Measurements from ENCODE around the gene GJC2.
A peak's percentile ranks its signal among the peaks of the same experiment; 100 is the strongest.

Gene GJC2

GRCh38 chr1:228102791-228103620 lies 46.7 kb upstream of the GJC2 start, which contains the start of gene C1orf35:
Gene C1orf35 (minus strand): TSS chr1:228103325. CDS start chr1:228103227, 98 bp downstream.
- peak within 1 kb of the TSS; percentile 61 for H3K9ac ChIP-seq (ENCODE audit: low read length)
- peak within 1 kb of the TSS; percentile 35 for H2AK5ac ChIP-seq (ENCODE audit: low read length)
- H2BK12ac ChIP-seq (ENCODE audit: low read length), result no peak within 1 kb of the TSS
- H3K79me1 ChIP-seq (ENCODE audit: low read length), result peaks cover 11% of the 10 kb centered on the region
- H4K12ac ChIP-seq (ENCODE audit: low read depth, low read length), result peak within 1 kb of the TSS; percentile 88
- peaks cover 7% of the 10 kb centered on the region for H3K79me2 ChIP-seq (ENCODE audit: control insufficient read depth, insufficient read depth, low read length, poor library complexity)
- H3K4ac ChIP-seq (ENCODE audit: low read depth, low read length), result peak within 1 kb of the TSS; percentile 55
- no peaks in the 10 kb centered on the region for H3K27me3 ChIP-seq (ENCODE audit: insufficient read depth, low read length)
- peaks cover 10 to 11% of the 10 kb centered on the region in 2 experiments for H3K4me1 ChIP-seq (ENCODE audit: control insufficient read depth in 1 of 2, insufficient read depth in 2 of 2, low read length in 2 of 2)
- peak within 1 kb of the TSS; percentile 83 for H3K14ac ChIP-seq (ENCODE audit: low read length)
- peaks cover 46 to 47% of the 10 kb centered on the region in 2 experiments for H3K36me3 ChIP-seq (ENCODE audit: control insufficient read depth in 1 of 2, insufficient read depth in 2 of 2, low read length in 2 of 2)
- H3K23ac ChIP-seq (ENCODE audit: low read length), result no peak within 1 kb of the TSS
- peaks cover 2% of the 10 kb centered on the region for H3K9me3 ChIP-seq (ENCODE audit: insufficient read depth, low read depth, low read length)
- peak within 1 kb of the TSS; percentile 87 for H2AFZ ChIP-seq (ENCODE audit: insufficient read depth, low read length, poor library complexity)
- peak within 1 kb of the TSS; percentile 90 for H4K8ac ChIP-seq (ENCODE audit: low read depth, low read length)
- peak within 1 kb of the TSS; percentile 49 for H2BK120ac ChIP-seq (ENCODE audit: insufficient read depth, low read length, poor library complexity)
- H4K91ac ChIP-seq (ENCODE audit: low read depth, low read length), result peak within 1 kb of the TSS; percentile 82
- peak within 1 kb of the TSS; percentile 57 for H3K27ac ChIP-seq (ENCODE audit: low read depth, low read length)
- DNase-seq, result peak; percentile 94 to 97
- H3K4me2 ChIP-seq (ENCODE audit: low read length), result peak within 1 kb of the TSS; percentile 81
- peak within 1 kb of the TSS; percentile 98 for H3K4me3 ChIP-seq (ENCODE audit: low read depth, low read length)
- H3K18ac ChIP-seq (ENCODE audit: low read length), result peak within 1 kb of the TSS; percentile 49
- WGBS (ENCODE audit: extremely low coverage, insufficient coverage, insufficient read length), result no CpG with 5 or more reads among the region's 104 CpGs
- H2BK5ac ChIP-seq (ENCODE audit: low read depth, low read length, poor library complexity), result peak within 1 kb of the TSS; percentile 69

- Histone ChIP-seq H3K79me1 (ENCODE audit: low read length) (peaks cover 19% of the 10 kb centered on the region), H3K4ac (ENCODE audit: low read depth, low read length) (no peak overlapping the region), H2AFZ (ENCODE audit: insufficient read depth, low read length, poor library complexity) (no peak overlapping the region), H2BK120ac (ENCODE audit: insufficient read depth, low read length, poor library complexity) (no peak overlapping the region), H3K79me2 (ENCODE audit: control insufficient read depth, insufficient read depth, low read length, poor library complexity) (peaks cover 15% of the 10 kb centered on the region), H3K36me3 (ENCODE audit: control insufficient read depth in 1 of 2, insufficient read depth in 2 of 2, low read length in 2 of 2) (peaks cover 31% of the 10 kb centered on the region in 2 experiments), H3K27ac (ENCODE audit: low read depth, low read length) (no peak overlapping the region), H3K4me1 (ENCODE audit: control insufficient read depth in 1 of 2, insufficient read depth in 2 of 2, low read length in 2 of 2) (peaks cover 14 to 15% of the 10 kb centered on the region in 2 experiments), H4K12ac (ENCODE audit: low read depth, low read length) (no peak overlapping the region), H3K4me3 (ENCODE audit: low read depth, low read length) (no peak overlapping the region), H3K18ac (ENCODE audit: low read length) (no peak overlapping the region), H3K9me3 (ENCODE audit: insufficient read depth, low read depth, low read length) (peaks cover 2% of the 10 kb centered on the region), H2BK5ac (ENCODE audit: low read depth, low read length, poor library complexity) (no peak overlapping the region), H3K27me3 (ENCODE audit: insufficient read depth, low read length) (no peaks in the 10 kb centered on the region), H2BK12ac (ENCODE audit: low read length) (no peak overlapping the region), H2AK5ac (ENCODE audit: low read length) (no peak overlapping the region), H4K8ac (ENCODE audit: low read depth, low read length) (no peak overlapping the region), H4K91ac (ENCODE audit: low read depth, low read length) (no peak overlapping the region), H3K4me2 (ENCODE audit: low read length) (no peak overlapping the region), H3K14ac (ENCODE audit: low read length) (no peak overlapping the region), H3K9ac (ENCODE audit: low read length) (no peak overlapping the region), H3K23ac (ENCODE audit: low read length) (no peak overlapping the region)
- no peak for DNase-seq
- no CpG with 5 or more reads among the region's 7 CpGs for WGBS (ENCODE audit: extremely low coverage, insufficient coverage, insufficient read length)
These were observed 45.0 kb upstream of the GJC2 start for GRCh38 chr1:228104526-228105269.

- Histone ChIP-seq H4K91ac (ENCODE audit: low read depth, low read length) (no peak overlapping the region), H3K4ac (ENCODE audit: low read depth, low read length) (no peak overlapping the region), H3K36me3 (ENCODE audit: control insufficient read depth in 1 of 2, insufficient read depth in 2 of 2, low read length in 2 of 2) (peaks cover 25 to 26% of the 10 kb centered on the region in 2 experiments), H4K12ac (ENCODE audit: low read depth, low read length) (no peak overlapping the region), H3K79me2 (ENCODE audit: control insufficient read depth, insufficient read depth, low read length, poor library complexity) (peaks cover 16% of the 10 kb centered on the region), H3K4me1 (ENCODE audit: control insufficient read depth in 1 of 2, insufficient read depth in 2 of 2, low read length in 2 of 2) (peaks cover 17 to 21% of the 10 kb centered on the region in 2 experiments), H3K9me3 (ENCODE audit: insufficient read depth, low read depth, low read length) (peaks cover 2% of the 10 kb centered on the region), H2AFZ (ENCODE audit: insufficient read depth, low read length, poor library complexity) (no peak overlapping the region), H3K4me2 (ENCODE audit: low read length) (no peak overlapping the region), H2BK5ac (ENCODE audit: low read depth, low read length, poor library complexity) (no peak overlapping the region), H3K18ac (ENCODE audit: low read length) (no peak overlapping the region), H3K4me3 (ENCODE audit: low read depth, low read length) (no peak overlapping the region), H2BK120ac (ENCODE audit: insufficient read depth, low read length, poor library complexity) (no peak overlapping the region), H3K9ac (ENCODE audit: low read length) (no peak overlapping the region), H3K27ac (ENCODE audit: low read depth, low read length) (no peak overlapping the region), H3K27me3 (ENCODE audit: insufficient read depth, low read length) (no peaks in the 10 kb centered on the region), H3K79me1 (ENCODE audit: low read length) (peaks cover 22% of the 10 kb centered on the region), H3K14ac (ENCODE audit: low read length) (no peak overlapping the region), H2AK5ac (ENCODE audit: low read length) (no peak overlapping the region), H4K8ac (ENCODE audit: low read depth, low read length) (no peak overlapping the region), H3K23ac (ENCODE audit: low read length) (no peak overlapping the region), H2BK12ac (ENCODE audit: low read length) (no peak overlapping the region)
- DNase-seq, result no peak
- WGBS (ENCODE audit: extremely low coverage, insufficient coverage, insufficient read length), result no CpG with 5 or more reads among the region's 9 CpGs
These were observed 44.3 kb upstream of the GJC2 start for GRCh38 chr1:228105270-228105995.

All from trophoblast cell (in vitro differentiated cells and primary cell).